GM21390 (cell line): Measurements from ENCODE around the gene MS4A13.
A peak's percentile ranks its signal among the peaks of the same experiment; 100 is the strongest.
"Not testable (repeated sequence)": the region's sequence is repeated elsewhere in the genome, so short reads cannot be mapped to it uniquely, and the experiment has no call there.

Experiments
- ATAC-seq: cut with Tn5 transposase; IDR thresholded peaks from one replicate; pipeline ENCODE4 v1.9.1; 2021; ENCODE audit not compliant: unreplicated experiment

The MS4A13 gene

DNA sequence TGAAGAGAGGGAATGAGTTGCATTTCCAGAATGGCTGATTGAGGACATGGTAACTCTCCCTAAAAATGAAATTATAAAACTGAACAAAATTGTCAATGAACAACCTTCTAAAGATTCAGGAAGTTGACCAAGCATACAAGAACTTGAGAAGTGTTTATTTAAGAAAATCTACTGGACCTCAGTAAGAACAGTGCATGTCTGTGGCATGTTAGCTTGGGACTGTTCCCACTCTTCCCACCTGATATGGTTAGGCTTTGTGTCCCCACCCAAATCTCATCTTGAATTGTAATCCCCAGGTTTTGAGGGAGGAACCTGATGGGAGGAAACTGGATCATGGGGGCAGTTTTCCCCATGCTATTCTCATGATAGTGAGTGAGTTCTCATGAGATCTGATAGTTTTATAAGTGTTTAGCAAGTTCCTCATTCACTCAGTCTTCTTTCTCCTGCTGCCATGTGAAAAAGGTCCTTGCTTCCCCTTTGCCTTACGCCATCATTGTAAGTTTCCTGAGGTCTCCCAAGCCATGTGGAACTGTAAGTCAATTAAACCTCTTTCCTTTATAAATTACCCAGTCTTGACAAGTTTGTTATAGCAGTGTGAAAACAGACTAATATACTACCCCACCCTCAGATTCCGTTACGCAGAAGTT lies 15.4 kb downstream of the MS4A13 start:
- ATAC-seq, result no peak

DNA sequence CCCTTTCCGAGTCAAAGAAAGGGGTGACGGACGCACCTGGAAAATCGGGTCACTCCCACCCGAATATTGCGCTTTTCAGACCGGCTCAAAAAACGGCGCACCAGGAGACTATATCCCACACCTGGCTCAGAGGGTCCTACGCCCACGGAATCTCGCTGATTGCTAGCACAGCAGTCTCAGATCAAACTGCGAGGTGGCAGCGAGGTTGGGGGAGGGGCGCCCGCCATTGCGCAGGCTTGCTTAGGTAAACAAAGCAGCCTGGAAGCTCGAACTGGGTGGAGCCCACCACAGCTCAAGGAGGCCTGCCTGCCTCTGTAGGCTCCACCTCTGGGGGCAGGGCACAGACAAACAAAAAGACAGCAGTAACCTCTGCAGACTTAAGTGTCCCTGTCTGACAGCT lies 17.2 kb downstream of the MS4A13 start:
- not testable (repeated sequence) for ATAC-seq

DNA sequence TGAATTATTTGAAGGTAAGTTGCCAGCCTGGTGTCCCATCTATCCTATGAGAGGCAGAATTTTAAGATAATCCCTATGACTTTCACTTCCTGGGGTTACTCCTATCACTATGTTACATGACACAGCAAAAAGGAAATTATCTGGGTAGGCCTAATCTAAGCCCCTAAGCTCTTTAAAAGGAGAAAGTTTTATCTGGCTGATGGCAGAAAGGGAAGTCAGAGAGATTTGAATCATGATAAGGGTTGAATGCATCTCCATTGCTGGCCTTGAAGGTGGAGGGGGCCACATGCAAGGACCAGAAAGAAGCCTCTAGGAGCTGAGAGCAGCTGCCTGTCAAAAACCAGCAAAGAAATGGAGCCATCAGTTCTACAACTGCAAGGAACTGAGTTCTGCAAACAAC lies 23.4 kb downstream of the MS4A13 start:
- not testable (repeated sequence) for ATAC-seq

DNA sequence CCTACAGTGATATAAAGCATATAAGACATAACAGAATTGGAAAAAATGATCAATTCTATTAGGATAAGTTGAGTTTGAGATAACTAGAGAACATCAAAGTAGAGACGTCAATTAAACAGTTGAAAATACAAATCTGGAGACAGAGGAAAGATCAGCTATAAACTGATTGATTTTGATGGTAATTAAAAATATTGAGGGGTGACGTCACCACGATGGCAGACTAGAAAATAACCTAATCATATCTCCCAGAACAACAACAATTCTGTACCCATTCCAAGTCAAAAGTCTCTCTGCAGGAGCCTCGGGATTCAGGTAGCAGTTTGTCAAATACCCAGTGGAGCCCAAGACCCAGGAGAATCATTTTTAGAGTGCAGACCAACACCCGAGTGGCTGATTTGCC lies 28.9 kb downstream of the MS4A13 start:
- no peak for ATAC-seq

DNA sequence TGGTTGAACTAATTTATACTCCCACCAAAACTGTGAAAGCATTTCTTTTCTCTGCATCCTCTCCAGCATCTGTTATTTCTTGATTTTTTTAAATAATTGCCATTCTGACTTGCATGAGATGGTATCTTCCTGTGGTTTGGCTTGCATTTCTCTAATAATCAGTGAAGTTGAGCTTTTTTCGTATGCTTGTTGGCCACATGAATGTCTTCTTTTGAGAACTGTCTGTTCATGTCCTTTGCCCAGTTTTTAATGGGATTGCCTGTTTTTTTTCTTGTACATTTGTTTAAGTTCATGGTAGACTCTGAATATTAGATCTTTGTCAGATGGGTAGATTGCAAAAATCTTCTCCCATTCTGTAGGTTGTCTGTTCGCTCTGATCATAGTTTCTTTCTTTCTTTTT lies 46.1 kb downstream of the MS4A13 start:
- ATAC-seq, result no peak

DNA sequence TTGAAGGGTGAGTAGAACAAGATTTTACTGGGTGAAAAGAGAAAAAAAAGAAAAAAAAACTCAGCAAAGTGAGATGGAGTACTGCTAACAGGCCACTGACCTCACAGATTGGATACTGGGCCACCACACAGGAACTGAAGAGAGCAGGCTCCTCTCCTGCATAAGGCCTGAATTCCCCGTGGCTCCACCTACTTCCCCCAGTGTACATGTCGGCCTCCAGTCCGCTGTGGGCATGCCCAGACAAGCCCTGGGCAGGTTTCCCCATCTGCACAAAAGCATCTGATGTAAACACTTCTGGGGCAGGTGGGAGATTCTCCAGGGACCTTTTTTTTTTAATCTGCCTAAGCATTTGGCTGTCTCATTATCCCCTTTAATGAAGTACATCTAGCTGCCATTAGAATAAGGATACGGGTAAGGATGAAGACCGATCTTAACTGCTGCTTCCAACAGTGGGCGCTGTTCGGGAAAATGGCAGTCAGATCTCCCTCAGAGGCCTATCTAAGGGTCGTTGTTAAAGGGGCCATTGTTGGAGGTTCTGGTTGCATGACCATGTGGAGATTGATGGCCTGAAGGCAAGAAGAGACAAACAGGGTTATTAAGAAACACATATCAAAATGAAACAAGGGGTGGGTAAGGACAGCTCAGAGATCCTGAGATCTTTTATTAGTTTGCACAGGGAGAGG lies 48.5 kb downstream of the MS4A13 start:
- no peak for ATAC-seq

DNA sequence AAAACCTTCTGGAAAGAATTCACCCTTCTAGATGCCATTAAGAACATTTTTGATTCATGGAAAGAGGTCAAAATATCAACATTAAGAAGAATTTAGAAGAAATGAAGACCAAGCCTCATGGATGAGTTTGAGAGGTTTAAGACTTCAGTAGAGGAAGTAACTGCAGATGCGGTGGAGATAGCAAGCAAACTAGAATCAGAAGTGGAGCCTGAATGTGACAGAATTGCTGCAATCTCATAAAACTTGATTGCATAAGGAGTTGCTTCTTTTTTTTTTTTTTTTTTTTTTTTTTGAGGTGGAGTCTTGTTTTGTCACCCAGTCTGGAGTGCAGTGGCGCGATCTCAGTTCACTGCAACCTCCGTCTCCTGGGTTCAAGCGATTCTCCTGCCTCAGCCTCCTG lies 51.6 kb downstream of the MS4A13 start:
- ATAC-seq, result no peak

DNA sequence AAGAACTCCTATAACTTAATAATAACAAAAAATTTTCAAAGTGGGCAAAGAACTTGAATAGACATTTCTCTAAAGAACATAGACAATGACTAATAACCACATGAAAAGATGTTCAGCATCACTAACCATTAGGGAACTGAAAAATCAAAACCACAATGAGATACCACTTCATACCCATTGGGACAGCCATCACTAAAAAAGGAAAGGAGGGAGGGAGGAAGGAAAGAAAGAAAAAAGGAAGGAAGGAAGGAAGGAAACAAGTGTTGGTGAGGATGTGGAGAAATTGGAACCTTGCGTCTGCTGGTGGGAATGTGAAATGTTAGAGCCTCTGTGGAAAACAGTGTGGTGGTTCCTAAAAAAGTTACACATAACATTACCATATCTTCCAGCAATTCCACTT lies 55.8 kb downstream of the MS4A13 start:
- peak; percentile 74 for ATAC-seq

DNA sequence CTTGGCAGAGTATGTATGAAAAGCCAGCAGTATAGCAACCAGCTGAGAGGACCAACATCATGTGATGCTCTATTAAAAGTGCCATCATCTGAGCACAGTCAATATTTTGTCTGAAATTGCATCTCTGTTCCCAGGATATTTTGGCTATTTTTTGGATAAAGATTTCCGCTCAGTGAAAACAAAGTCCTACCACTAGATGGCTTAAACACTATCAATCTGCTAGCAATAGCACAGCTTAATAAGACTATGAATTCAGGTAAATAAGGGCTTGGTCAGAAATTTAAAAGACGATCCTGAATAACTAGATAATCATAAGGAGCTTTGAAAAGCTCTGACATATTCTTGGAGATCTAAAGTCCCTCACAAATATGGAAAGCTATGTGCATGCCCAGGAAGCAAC lies 74.4 kb downstream of the MS4A13 start:
- no peak for ATAC-seq
